Fibroblast of villous mesenchyme (primary cell): ENCODE measurements around the gene E2F1. TPM values are rescaled to one million over a fixed set of nuclear protein-coding genes. Genes with fewer than 3 reads are reported as not detected.

Experiments used
- DNase-seq: peaks from one replicate; pipeline ENCODE4 v3.0.0-alpha.2; 2010; ENCODE audit warnings: low read depth
- H3K4me3 ChIP-seq: 2 replicates; pipeline ENCODE4 v1.5.1; 2011; ENCODE audit warnings: low read depth, mild to moderate bottlenecking, low read length
- total RNA-seq: library from RNA; depleted of rRNA; stranded (reverse); fragments of >200 nt; gene quantifications from 2 replicates; pipeline ENCODE4 v1.2.3, GENCODE V29; 2012
- TF ChIP-seq, protein P1 (sequence below): IDR thresholded peaks from 2 replicates; pipeline ENCODE4 v1.5.1; 2012; ENCODE audit warnings: low read depth, mild to moderate bottlenecking, low read length; ENCODE audit not compliant: insufficient read depth

The E2F1 gene
- total RNA-seq, 1 donor = 7.3 TPM

DNA sequence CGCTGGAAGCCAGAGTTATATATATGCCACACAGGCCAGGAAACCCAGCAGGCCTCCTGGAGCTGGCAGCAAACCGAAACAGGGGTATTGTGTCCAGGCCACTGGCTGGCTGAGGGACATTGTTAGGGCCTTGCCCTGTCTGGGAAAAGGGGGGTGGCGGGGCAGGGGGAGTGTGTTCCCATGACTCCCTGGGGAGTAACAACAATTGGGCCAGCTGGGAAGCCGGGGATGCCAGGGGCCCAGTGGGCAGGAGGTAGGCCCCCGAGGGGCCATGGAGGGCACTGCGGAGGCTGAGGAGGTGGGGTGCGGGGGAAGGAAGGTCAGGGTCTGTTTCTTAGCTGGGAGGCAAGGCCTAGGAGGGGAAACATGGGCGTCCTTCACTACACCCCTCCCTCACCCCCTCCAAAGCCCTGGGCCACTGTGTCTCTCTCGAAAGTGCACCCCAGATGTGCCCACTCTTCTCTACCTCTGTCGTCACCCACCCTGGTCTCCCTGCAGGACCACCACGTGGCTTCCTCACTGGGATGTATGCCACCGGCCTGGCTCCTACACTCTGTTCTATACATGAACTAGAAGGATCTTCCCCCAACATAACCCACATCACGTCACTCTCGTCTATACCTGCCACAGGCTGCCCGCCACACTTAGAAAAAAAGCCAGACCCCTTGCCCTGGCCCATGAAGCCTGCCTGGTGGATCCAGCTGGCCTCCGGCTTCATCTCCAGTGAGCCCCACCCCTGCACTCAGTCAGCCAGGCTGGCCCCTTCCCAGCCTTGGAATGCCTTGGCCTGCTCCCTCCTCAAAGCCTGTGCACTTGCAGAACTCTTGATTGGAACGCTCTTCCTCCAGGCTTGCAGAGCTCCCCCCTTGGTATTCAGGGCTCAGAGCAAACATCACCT, 7.8 kb upstream of the E2F1 start:
- DNase-seq = no peak

DNA sequence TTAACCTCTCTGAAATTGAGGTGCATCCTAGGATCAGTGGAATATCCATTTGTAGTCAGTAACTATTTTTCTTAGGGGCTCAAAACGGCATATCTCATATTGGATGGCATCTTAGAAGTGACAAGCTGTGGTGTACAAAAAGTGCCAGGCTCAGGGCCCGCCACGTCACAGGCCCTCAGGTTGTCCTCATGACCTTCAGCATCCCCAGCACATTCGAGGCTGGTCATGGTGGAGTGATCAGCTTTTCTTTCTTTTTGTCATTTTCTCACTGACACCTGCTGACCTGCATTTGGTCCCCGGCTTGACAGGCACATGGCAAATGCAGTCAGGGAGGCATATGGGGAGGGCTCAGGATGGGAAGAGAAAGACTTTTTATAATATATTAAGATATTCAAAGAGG, 7.1 kb upstream of the E2F1 start:
- H3K4me3 ChIP-seq = no peak overlapping the region
- no peak for DNase-seq
- TF ChIP-seq, protein P1, sequence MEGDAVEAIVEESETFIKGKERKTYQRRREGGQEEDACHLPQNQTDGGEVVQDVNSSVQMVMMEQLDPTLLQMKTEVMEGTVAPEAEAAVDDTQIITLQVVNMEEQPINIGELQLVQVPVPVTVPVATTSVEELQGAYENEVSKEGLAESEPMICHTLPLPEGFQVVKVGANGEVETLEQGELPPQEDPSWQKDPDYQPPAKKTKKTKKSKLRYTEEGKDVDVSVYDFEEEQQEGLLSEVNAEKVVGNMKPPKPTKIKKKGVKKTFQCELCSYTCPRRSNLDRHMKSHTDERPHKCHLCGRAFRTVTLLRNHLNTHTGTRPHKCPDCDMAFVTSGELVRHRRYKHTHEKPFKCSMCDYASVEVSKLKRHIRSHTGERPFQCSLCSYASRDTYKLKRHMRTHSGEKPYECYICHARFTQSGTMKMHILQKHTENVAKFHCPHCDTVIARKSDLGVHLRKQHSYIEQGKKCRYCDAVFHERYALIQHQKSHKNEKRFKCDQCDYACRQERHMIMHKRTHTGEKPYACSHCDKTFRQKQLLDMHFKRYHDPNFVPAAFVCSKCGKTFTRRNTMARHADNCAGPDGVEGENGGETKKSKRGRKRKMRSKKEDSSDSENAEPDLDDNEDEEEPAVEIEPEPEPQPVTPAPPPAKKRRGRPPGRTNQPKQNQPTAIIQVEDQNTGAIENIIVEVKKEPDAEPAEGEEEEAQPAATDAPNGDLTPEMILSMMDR = no peak

More for the DNA sequence above, 7.8 kb upstream of the E2F1 start:
- H3K4me3 ChIP-seq = no peak overlapping the region
- TF ChIP-seq, protein P1 = no peak

DNA sequence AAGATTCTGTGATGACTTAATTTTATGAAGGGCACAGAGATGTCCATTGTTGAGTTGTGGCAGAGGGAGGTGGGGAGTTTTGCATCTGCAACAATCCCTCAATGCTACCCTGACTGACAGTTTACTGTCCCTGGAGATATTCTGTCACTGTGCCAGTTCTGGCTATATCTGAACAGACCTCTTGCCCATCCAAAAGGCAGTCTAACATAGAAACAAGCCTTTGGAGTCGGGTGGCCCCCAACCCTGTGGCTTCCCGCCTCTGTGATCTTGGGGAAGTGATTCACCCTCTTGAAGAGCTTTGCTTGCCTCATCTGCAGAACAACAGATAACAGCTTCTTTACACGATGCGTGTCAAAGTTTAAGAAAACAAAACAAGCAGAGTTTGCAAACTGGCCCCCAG, 3.8 kb upstream of the E2F1 start:
- peak; percentile 81 for DNase-seq
- H3K4me3 ChIP-seq = no peak overlapping the region
- TF ChIP-seq, protein P1 = no peak

DNA sequence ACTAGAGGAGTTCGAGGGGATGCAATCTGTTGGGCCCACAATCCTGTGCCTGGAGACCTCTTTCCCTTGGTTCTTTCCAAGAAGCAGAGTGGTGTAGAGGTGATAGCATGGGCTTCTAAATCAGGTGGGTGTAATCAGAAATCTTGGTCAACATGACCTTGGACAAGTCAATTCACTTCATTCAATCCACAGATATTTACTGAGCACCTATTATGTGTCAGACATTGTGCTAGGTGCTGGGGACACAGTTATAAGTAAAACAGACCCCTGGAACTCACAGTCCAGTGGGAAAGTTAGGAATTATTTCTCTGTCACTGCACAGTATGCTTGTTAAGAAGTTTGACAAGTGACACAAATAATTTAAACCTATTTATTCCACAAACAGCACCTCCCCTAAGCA, 3.3 kb upstream of the E2F1 start:
- DNase-seq = no peak
- TF ChIP-seq, protein P1 = no peak
- H3K4me3 ChIP-seq = no peak overlapping the region

DNA sequence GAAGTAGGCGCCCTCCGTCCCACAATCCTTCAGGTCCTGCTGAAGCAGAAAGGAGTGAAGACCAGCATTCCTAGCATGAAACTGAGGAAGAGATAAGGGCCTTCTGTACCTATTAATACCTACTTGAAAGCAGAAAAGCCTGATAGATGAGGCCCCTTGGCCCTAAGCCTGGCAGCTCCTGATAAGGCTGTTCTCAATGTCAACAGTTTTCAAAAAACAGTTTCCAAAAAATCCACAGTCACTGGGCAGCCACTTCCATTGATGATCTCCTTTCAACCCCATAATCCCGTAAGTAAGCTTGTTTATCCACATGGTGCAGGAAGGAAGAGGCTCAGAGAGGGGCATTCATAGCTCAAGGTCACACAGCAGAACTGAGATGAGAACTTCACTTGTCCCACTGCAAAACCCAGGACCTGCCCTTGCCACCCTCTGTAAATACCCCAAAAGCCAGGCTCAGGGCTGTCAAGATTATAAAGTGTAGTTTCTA, 2.8 kb upstream of the E2F1 start:
- TF ChIP-seq, protein P1 = no peak
- no peak overlapping the region for H3K4me3 ChIP-seq
- DNase-seq = no peak

DNA sequence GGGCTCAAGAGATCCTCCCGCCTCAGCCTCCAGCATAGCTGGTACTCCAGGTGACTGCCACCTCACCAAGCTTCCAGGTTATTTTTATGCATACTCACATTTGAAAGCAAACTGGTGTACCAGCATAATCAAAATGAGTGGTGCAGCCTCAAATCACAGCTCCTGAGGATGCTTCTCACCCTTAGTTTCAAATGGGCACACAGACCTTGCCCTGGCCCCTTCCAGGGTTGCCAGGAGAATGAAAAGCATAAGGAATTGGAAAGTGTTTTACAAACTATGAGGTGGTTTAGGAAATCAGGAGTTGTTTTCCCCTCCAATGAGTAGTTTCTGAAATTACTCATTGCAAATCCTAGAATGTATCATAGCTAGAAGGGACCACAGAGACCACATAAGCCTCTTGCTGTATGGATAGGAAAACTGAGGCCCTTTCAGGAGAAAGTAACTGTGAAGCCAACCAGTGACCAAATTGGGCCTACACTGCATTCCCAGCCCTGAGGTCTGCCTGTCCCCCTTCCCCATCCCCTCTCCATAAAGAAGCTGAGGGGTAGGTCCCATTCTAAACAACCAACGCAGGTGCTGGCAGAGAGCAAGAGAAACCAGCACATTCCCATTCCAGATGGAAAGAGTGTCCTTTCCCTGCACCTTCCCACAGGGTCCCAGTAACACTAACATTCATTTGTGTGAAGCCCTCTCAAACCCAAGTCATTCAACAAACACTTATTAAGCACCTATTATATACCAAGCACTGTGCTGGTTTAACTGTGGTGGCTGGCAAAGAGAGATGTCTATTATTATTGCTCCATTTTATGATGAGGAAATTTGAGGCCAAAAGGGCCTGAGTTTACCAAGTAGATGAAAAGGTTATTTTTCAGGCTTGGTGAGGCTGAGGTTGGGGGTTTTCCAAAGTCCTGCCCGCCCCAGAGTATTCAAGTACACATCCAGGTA, 2.1 kb upstream of the E2F1 start:
- H3K4me3 ChIP-seq = no peak overlapping the region
- no peak for DNase-seq
- TF ChIP-seq, protein P1 = no peak
